Activated gamma-delta T cell treated with anti-CD3 and anti-CD28 coated beads, Interleukin-2, amount 50 U/mL, for 16 hours (primary cell): Measurements from ENCODE around the gene NKX1-2.

Experiments used
- DNase-seq: peaks from one replicate; pipeline ENCODE4 v3.0.0-alpha.2; 2020; ENCODE audit warnings: low read depth

NKX1-2 gene

GRCh38 chr10:124415210-124415609, 34.6 kb downstream of the NKX1-2 start:
- DNase-seq: no peak

GRCh38 chr10:124414076-124414475, 35.8 kb downstream of the NKX1-2 start:
- no peak for DNase-seq

GRCh38 chr10:124409696-124410095, 40.1 kb downstream of the NKX1-2 start:
- DNase-seq: no peak

- no peak for DNase-seq
These were observed 41.5 kb downstream of the NKX1-2 start for GRCh38 chr10:124408357-124408756.

GRCh38 chr10:124407456-124407855, 42.4 kb downstream of the NKX1-2 start:
- DNase-seq: no peak

- DNase-seq: no peak
These were observed 46.3 kb downstream of the NKX1-2 start for GRCh38 chr10:124403548-124403947.

- no peak for DNase-seq
These were observed 47.6 kb downstream of the NKX1-2 start for GRCh38 chr10:124402273-124402672.

- no peak for DNase-seq
These were observed 48.2 kb downstream of the NKX1-2 start for GRCh38 chr10:124401633-124402032.
